Activated naive CD8-positive, alpha-beta T cell treated with anti-CD3 and anti-CD28 coated beads for 36 hours (primary cell): ENCODE data around the gene ARHGAP4. TPM values are rescaled to one million over a fixed set of nuclear protein-coding genes. Genes with fewer than 3 reads are reported as not detected.

ENCODE experiments used
- DNase-seq: peaks from one replicate; pipeline ENCODE4 v3.0.0; 2021
- H3K27ac Mint-ChIP-seq: one replicate; pipeline ENCODE4 v1.8.0; 2022; ENCODE audit warnings: mild to moderate bottlenecking, moderate library complexity, mixed read lengths
- H3K27me3 Mint-ChIP-seq: one replicate; pipeline ENCODE4 v1.8.0; 2022; ENCODE audit warnings: mild to moderate bottlenecking, mixed read lengths
- H3K36me3 Mint-ChIP-seq: one replicate; pipeline ENCODE4 v1.8.0; 2021; ENCODE audit warnings: mild to moderate bottlenecking, mixed read lengths
- H3K4me1 Mint-ChIP-seq: one replicate; pipeline ENCODE4 v1.8.0; 2021; ENCODE audit warnings: mixed read lengths
- H3K4me3 Mint-ChIP-seq: one replicate; pipeline ENCODE4 v1.8.0; 2022; ENCODE audit warnings: mild to moderate bottlenecking, moderate library complexity, mixed read lengths
- H3K9me3 Mint-ChIP-seq: one replicate; pipeline ENCODE4 v1.8.0; 2022; ENCODE audit warnings: mixed read lengths
- total RNA-seq, 2 experiments: library from RNA; stranded (reverse); gene quantifications; one replicate each; pipeline ENCODE4 v1.2.3, GENCODE V29; 2021

The ARHGAP4 gene
- total RNA-seq, 2 experiments from 2014 or later = 112 to 123 TPM

GRCh38 chrX:153870288-153870690, 55.8 kb downstream of the ARHGAP4 start:
- Mint-ChIP-seq H3K27me3 (peaks cover 17% of the 10 kb centered on the region), H3K36me3 (no peaks in the 10 kb centered on the region), H3K4me3 (no peak overlapping the region), H3K27ac (no peak overlapping the region), H3K9me3 (no peaks in the 10 kb centered on the region), H3K4me1 (no peaks in the 10 kb centered on the region)
- DNase-seq = no peak

- Mint-ChIP-seq H3K9me3 (no peaks in the 10 kb centered on the region), H3K27ac (no peak overlapping the region), H3K4me1 (no peaks in the 10 kb centered on the region), H3K36me3 (no peaks in the 10 kb centered on the region), H3K27me3 (peaks cover 13% of the 10 kb centered on the region), H3K4me3 (no peak overlapping the region)
- no peak for DNase-seq
These were observed 56.4 kb downstream of the ARHGAP4 start for GRCh38 chrX:153869473-153870287.

- peaks cover 12% of the 10 kb centered on the region for H3K27me3 Mint-ChIP-seq
- H3K36me3 Mint-ChIP-seq = no peaks in the 10 kb centered on the region
- no peak for DNase-seq
- H3K9me3 Mint-ChIP-seq = no peaks in the 10 kb centered on the region
- H3K27ac Mint-ChIP-seq = no peak overlapping the region
- no peaks in the 10 kb centered on the region for H3K4me1 Mint-ChIP-seq
- H3K4me3 Mint-ChIP-seq = no peak overlapping the region
These were observed 57.2 kb downstream of the ARHGAP4 start for GRCh38 chrX:153868576-153869472.

- peaks cover 10% of the 10 kb centered on the region for H3K27me3 Mint-ChIP-seq
- no peaks in the 10 kb centered on the region for H3K4me1 Mint-ChIP-seq
- no peak for DNase-seq
- H3K9me3 Mint-ChIP-seq = no peaks in the 10 kb centered on the region
- no peak overlapping the region for H3K27ac Mint-ChIP-seq
- H3K36me3 Mint-ChIP-seq = no peaks in the 10 kb centered on the region
- H3K4me3 Mint-ChIP-seq = no peak overlapping the region
These were observed 58.4 kb downstream of the ARHGAP4 start for GRCh38 chrX:153867671-153868070.

GRCh38 chrX:153867139-153867538, 58.9 kb downstream of the ARHGAP4 start:
- peaks cover 5% of the 10 kb centered on the region for H3K27me3 Mint-ChIP-seq
- DNase-seq = no peak
- no peaks in the 10 kb centered on the region for H3K36me3 Mint-ChIP-seq
- H3K27ac Mint-ChIP-seq = no peak overlapping the region
- H3K9me3 Mint-ChIP-seq = no peaks in the 10 kb centered on the region
- no peaks in the 10 kb centered on the region for H3K4me1 Mint-ChIP-seq
- no peak overlapping the region for H3K4me3 Mint-ChIP-seq

GRCh38 chrX:153866302-153867019, 59.6 kb downstream of the ARHGAP4 start:
- Mint-ChIP-seq H3K27ac (no peak overlapping the region), H3K4me1 (no peaks in the 10 kb centered on the region), H3K9me3 (no peaks in the 10 kb centered on the region), H3K36me3 (no peaks in the 10 kb centered on the region), H3K27me3 (peaks cover 4% of the 10 kb centered on the region), H3K4me3 (no peak overlapping the region)
- DNase-seq = no peak

- no peak overlapping the region for H3K4me3 Mint-ChIP-seq
- H3K9me3 Mint-ChIP-seq = no peaks in the 10 kb centered on the region
- DNase-seq = no peak
- H3K4me1 Mint-ChIP-seq = no peaks in the 10 kb centered on the region
- H3K27ac Mint-ChIP-seq = no peak overlapping the region
- no peaks in the 10 kb centered on the region for H3K36me3 Mint-ChIP-seq
- no peaks in the 10 kb centered on the region for H3K27me3 Mint-ChIP-seq
These were observed 60.4 kb downstream of the ARHGAP4 start for GRCh38 chrX:153865685-153866084.

GRCh38 chrX:153865321-153865580, 60.8 kb downstream of the ARHGAP4 start:
- H3K27me3 Mint-ChIP-seq = no peaks in the 10 kb centered on the region

GRCh38 chrX:153864561-153865320, 61.3 kb downstream of the ARHGAP4 start:
- no peaks in the 10 kb centered on the region for H3K27me3 Mint-ChIP-seq
- H3K9me3 Mint-ChIP-seq = no peaks in the 10 kb centered on the region
- H3K4me1 Mint-ChIP-seq = no peaks in the 10 kb centered on the region
- no peak overlapping the region for H3K4me3 Mint-ChIP-seq
- H3K36me3 Mint-ChIP-seq = no peaks in the 10 kb centered on the region
- no peak overlapping the region for H3K27ac Mint-ChIP-seq
- no peak for DNase-seq

More at GRCh38 chrX:153865321-153865580, 60.8 kb downstream of the ARHGAP4 start:
- H3K4me1 Mint-ChIP-seq = no peaks in the 10 kb centered on the region
- no peaks in the 10 kb centered on the region for H3K9me3 Mint-ChIP-seq
- no peaks in the 10 kb centered on the region for H3K36me3 Mint-ChIP-seq
- no peak overlapping the region for H3K27ac Mint-ChIP-seq
- DNase-seq = no peak
- H3K4me3 Mint-ChIP-seq = no peak overlapping the region

GRCh38 chrX:153864101-153864500, 62.0 kb downstream of the ARHGAP4 start:
- Mint-ChIP-seq H3K27me3 (no peaks in the 10 kb centered on the region), H3K36me3 (no peaks in the 10 kb centered on the region), H3K4me1 (no peaks in the 10 kb centered on the region), H3K4me3 (no peak overlapping the region), H3K9me3 (no peaks in the 10 kb centered on the region), H3K27ac (no peak overlapping the region)
- no peak for DNase-seq

- H3K36me3 Mint-ChIP-seq = no peaks in the 10 kb centered on the region
- H3K4me1 Mint-ChIP-seq = no peaks in the 10 kb centered on the region
- no peak overlapping the region for H3K27ac Mint-ChIP-seq
- no peaks in the 10 kb centered on the region for H3K9me3 Mint-ChIP-seq
- no peaks in the 10 kb centered on the region for H3K27me3 Mint-ChIP-seq
- DNase-seq = no peak
- H3K4me3 Mint-ChIP-seq = no peak overlapping the region
These were observed 62.6 kb downstream of the ARHGAP4 start for GRCh38 chrX:153863251-153863991.

GRCh38 chrX:153862369-153863250, 63.5 kb downstream of the ARHGAP4 start:
- Mint-ChIP-seq H3K27ac (no peak overlapping the region), H3K4me1 (peaks cover under 1% of the 10 kb centered on the region), H3K27me3 (no peaks in the 10 kb centered on the region), H3K9me3 (no peaks in the 10 kb centered on the region), H3K4me3 (no peak overlapping the region), H3K36me3 (no peaks in the 10 kb centered on the region)
- DNase-seq = no peak

GRCh38 chrX:153861733-153862310, 64.2 kb downstream of the ARHGAP4 start:
- Mint-ChIP-seq H3K4me3 (no peak overlapping the region), H3K27me3 (no peaks in the 10 kb centered on the region), H3K27ac (no peak overlapping the region), H3K9me3 (no peaks in the 10 kb centered on the region), H3K36me3 (no peaks in the 10 kb centered on the region), H3K4me1 (peaks cover 7% of the 10 kb centered on the region)
- DNase-seq = no peak
